GM12878 (cell line): ENCODE data around the gene PHLPP1. TPM values are rescaled to one million over a fixed set of nuclear protein-coding genes. Genes with fewer than 3 reads are reported as not detected.

Experiments
- ATAC-seq: fragments of 200-7000 bp; cut with Tn5 transposase; 3 replicates; pipeline ENCODE4 v1.9.1; 2020; ENCODE audit warnings: mild to moderate bottlenecking, moderate library complexity
- BruUV-seq: library from RNA; stranded (reverse); fragments of 400-500 nt; replicated peaks from 2 replicates; lab custom pipeline; 2021; lab: Mats Ljungman, UMichigan
- CTCF ChIA-PET: fragments of 300-600 bp; sonication (Branson Sonifier 250); formaldehyde crosslinking; extraction: SDS; loops from one replicate; lab custom pipeline; 2021; ENCODE audit warnings: inconsistent platforms; lab: Yijun Ruan, JAX
- POLR2A ChIA-PET: fragments of 350-600 bp; formaldehyde crosslinking; extraction: SDS; loops from one replicate; lab custom pipeline; 2021; ENCODE audit warnings: inconsistent platforms; lab: Charles Lee
- RAD21 ChIA-PET: fragments of 300-600 bp; sonication (Branson Sonifier 250); formaldehyde crosslinking; loops from one replicate; lab custom pipeline; 2023; ENCODE audit warnings: antibody characterized with exemption; ENCODE audit not compliant: unreplicated experiment; lab: Charles Lee
- SMC1A ChIA-PET: fragments of 300-600 bp; sonication (Branson Sonifier 250); formaldehyde crosslinking; loops from one replicate; lab custom pipeline; 2023; ENCODE audit not compliant: unreplicated experiment, uncharacterized antibody; lab: Charles Lee
- DNase-seq: peaks from one replicate; pipeline ENCODE4 v3.0.0-alpha.2; 2011; ENCODE audit warnings: low read depth, low spot score
- FAIRE-seq: peaks from 3 replicates; lab custom pipeline; 2011; peaks lifted over from hg19 to GRCh38; lab: Jason Lieb, UNC
- H2AFZ ChIP-seq: 2 replicates; pipeline ENCODE4 v1.6.0; 2011; ENCODE audit warnings: low read depth, low read length, control low read depth; ENCODE audit not compliant: control insufficient read depth
- H3K27ac ChIP-seq: 2 replicates; pipeline ENCODE4 v1.5.1; 2011; ENCODE audit warnings: control low read depth; ENCODE audit not compliant: control insufficient read depth, insufficient read depth
- H3K27me3 ChIP-seq, 2 experiments: replicated peaks in 1 of 2; 2 replicates each; pipeline versions ENCODE4 v1.6.0 to v1.6.1; 2011; ENCODE audit warnings: low read length in 1 of 2; ENCODE audit not compliant: control insufficient read depth in 2 of 2, insufficient read depth in 2 of 2
- H3K36me3 ChIP-seq, 2 experiments: 2 replicates each; pipeline ENCODE4 v1.5.1; 2011; ENCODE audit warnings: low read length in 1 of 2; ENCODE audit not compliant: control insufficient read depth in 2 of 2, insufficient read depth in 2 of 2
- H3K4me1 ChIP-seq: 2 replicates; pipeline ENCODE4 v1.6.1; 2011; ENCODE audit warnings: mild to moderate bottlenecking, low read length, moderate library complexity, mixed read lengths; ENCODE audit not compliant: control insufficient read depth, insufficient read depth
- H3K4me2 ChIP-seq: 2 replicates; pipeline ENCODE4 v1.6.0; 2011; ENCODE audit warnings: control low read depth; ENCODE audit not compliant: control insufficient read depth, insufficient read depth
- H3K4me3 ChIP-seq: fragments of 200-600 bp; sonication (generic); 2 replicates; pipeline ENCODE4 v1.5.1; 2016
- H3K79me2 ChIP-seq: 2 replicates; pipeline ENCODE4 v1.6.0; 2011; ENCODE audit warnings: low read length; ENCODE audit not compliant: control insufficient read depth, insufficient read depth
- H3K9ac ChIP-seq: 2 replicates; pipeline ENCODE4 v1.8.0; 2011; ENCODE audit warnings: low read length, control low read depth, mixed read lengths; ENCODE audit not compliant: control insufficient read depth, insufficient read depth
- H3K9me3 ChIP-seq: replicated peaks from 3 replicates; pipeline ENCODE4 v1.5.1; 2011; ENCODE audit warnings: mild to moderate bottlenecking, low read length; ENCODE audit not compliant: control insufficient read depth, insufficient read depth
- H4K20me1 ChIP-seq: 2 replicates; pipeline ENCODE4 v1.6.0; 2011; ENCODE audit not compliant: control insufficient read depth, insufficient read depth
- CEBPB ChIP-seq, 2 experiments: fragments of 150-350 bp in 1 of 2; IDR thresholded peaks; 2 replicates each; pipeline ENCODE4 v1.6.1; 2012 to 2014; ENCODE audit warnings: low read depth in 2 of 2, low read length in 2 of 2, borderline replicate concordance in 1 of 2, inconsistent platforms in 1 of 2
- CHD1 ChIP-seq: IDR thresholded peaks from 2 replicates; pipeline ENCODE4 v1.6.1; 2012; ENCODE audit warnings: low read depth, low read length, improper control_type of control experiment
- DPF2 ChIP-seq: fragments of 450-650 bp; IDR thresholded peaks from 2 replicates; pipeline ENCODE4 v1.6.1; 2017; ENCODE audit warnings: mild to moderate bottlenecking
- EED ChIP-seq: sonication (generic); IDR thresholded peaks from 2 replicates; pipeline ENCODE4 v1.6.1; 2016; ENCODE audit warnings: antibody characterized with exemption, low read depth
- MXI1 ChIP-seq: fragments of 150-350 bp; IDR thresholded peaks from 2 replicates; pipeline ENCODE4 v1.6.1; 2011; ENCODE audit warnings: low read depth, mild to moderate bottlenecking, inconsistent platforms, low read length, improper control_type of control experiment
- NRF1 ChIP-seq: conservative IDR thresholded peaks from 2 replicates; pipeline ENCODE4 v1.6.1; 2011; ENCODE audit warnings: mild to moderate bottlenecking, low read depth, low read length, improper control_type of control experiment
- SUZ12 ChIP-seq: fragments of 200-600 bp; sonication (generic); IDR thresholded peaks from one replicate; pipeline ENCODE4 v1.6.1; 2018; ENCODE audit warnings: antibody characterized with exemption, mild to moderate bottlenecking; ENCODE audit not compliant: unreplicated experiment
- WGBS: methylation state at CpG from one replicate; pipeline ENCODE4 v1.1.6; 2016; ENCODE audit warnings: low lambda C conversion rate; ENCODE audit not compliant: insufficient replicate concordance, insufficient coverage; ENCODE audit errors: missing lambda C conversion rate; 5-methylcytosine and 5-hydroxymethylcytosine counted together
- in situ Hi-C: fragments of 300-500 bp; cut with MboI; formaldehyde crosslinking; loops from 9 replicates; pipeline ENCODE4 v1.14.3; 2018; ENCODE audit warnings: mixed read lengths
- intact Hi-C: fragments of 100-400 bp; cut with micrococcal nuclease; formaldehyde crosslinking; loops from one replicate; pipeline ENCODE4 v1.14.2; 2022; ENCODE audit not compliant: unreplicated experiment
- polyA plus RNA-seq, 11 experiments: library from polyadenylated mRNA; depleted of rRNA in 4 of 11; unstranded in 6 of 11; stranded (reverse) in 5 of 11; fragments of >200 nt; fragmentation: Nextera tagmentation in 4 of 11; fragmentation: Illumina TruSeq in 1 of 11; extraction: Ambion mirVana in 4 of 11; extraction: Trizol in 1 of 11; gene quantifications; 1 replicate in 1 of 11; 2 replicates in 10 of 11; pipeline versions ENCODE4 v1.2.1 to v1.2.3, GENCODE V29; 2011 to 2016; ENCODE audit warnings: inconsistent platforms in 2 of 11, missing spikeins in 2 of 11, low read depth in 1 of 11
- total RNA-seq, 4 experiments: library from RNA; depleted of rRNA in 3 of 4; stranded (reverse); fragments of >200 nt in 3 of 4; fragmentation: Illumina TruSeq in 1 of 4; extraction: Trizol in 1 of 4; gene quantifications; 2 replicates each; pipeline versions ENCODE4 v1.2.1 to v1.2.3, GENCODE V29; 2013 to 2021
- TF ChIP-seq, protein P1 (sequence below): IDR thresholded peaks from 2 replicates; pipeline ENCODE4 v1.6.1; 2012; ENCODE audit warnings: low read length, inconsistent platforms
- TF ChIP-seq, protein P2 (sequence below): fragments of 450-650 bp; IDR thresholded peaks from 2 replicates; pipeline ENCODE4 v1.6.1; 2018; ENCODE audit warnings: mild to moderate bottlenecking, low read depth, moderate library complexity; ENCODE audit not compliant: partially characterized antibody
- TF ChIP-seq, protein P3 (sequence below): fragments of 450-650 bp; IDR thresholded peaks from 2 replicates; pipeline ENCODE4 v1.6.1; 2017; ENCODE audit warnings: antibody characterized with exemption, mild to moderate bottlenecking, moderate library complexity

Gene PHLPP1
- total and polyA plus RNA-seq, 10 of the 15 experiments (the other 5 are each of a cell fraction or from before 2014, with no cell fraction given): 0.42 to 7.0 (median 1.9) TPM

DNA sequence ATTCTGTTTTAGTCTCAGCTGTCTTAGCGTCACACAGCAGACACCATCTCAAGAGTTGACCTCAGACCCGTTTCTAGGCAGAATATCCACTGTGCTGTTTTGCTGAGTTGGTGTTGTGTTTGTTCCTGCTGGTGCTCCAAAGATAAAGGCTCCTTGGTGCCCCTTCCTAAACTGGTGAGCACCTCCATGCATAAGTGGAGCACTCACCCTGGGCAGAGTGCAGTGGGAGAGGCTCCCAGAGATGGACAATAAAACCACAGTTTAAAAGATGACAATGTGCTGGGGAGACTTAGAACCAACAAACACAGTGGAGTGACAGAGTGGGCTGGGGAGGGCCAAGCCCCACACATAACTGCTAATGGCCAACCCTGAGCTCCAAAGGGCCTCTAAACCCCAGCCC is 271.1 kb downstream of the PHLPP1 start:
- no peak for FAIRE-seq
- POLR2A ChIA-PET: no interaction called here
- SMC1A ChIA-PET: no interaction called here
- H3K27me3 ChIP-seq: no peaks in the 10 kb centered on the region
- H3K4me2 ChIP-seq: no peak overlapping the region
- H3K79me2 ChIP-seq: no peaks in the 10 kb centered on the region
- no peak overlapping the region for H3K4me3 ChIP-seq
- no peak for DNase-seq
- intact Hi-C loops: loop anchor here (10.0 kb wide), 1 partner anchor 802 kb away; the partner anchor contains the start of genes PIGN and RELCH
- in situ Hi-C loops: no loop called here
- no peaks in the 10 kb centered on the region for H4K20me1 ChIP-seq
- RAD21 ChIA-PET: no interaction called here
- CTCF ChIA-PET: interaction anchor here (1.8 kb wide), 1 partner anchor 396 kb away, joined by 4 read pairs; no protein-coding TSS in a partner anchor
- H3K9ac ChIP-seq: no peak overlapping the region
- TF ChIP-seq, protein P1, sequence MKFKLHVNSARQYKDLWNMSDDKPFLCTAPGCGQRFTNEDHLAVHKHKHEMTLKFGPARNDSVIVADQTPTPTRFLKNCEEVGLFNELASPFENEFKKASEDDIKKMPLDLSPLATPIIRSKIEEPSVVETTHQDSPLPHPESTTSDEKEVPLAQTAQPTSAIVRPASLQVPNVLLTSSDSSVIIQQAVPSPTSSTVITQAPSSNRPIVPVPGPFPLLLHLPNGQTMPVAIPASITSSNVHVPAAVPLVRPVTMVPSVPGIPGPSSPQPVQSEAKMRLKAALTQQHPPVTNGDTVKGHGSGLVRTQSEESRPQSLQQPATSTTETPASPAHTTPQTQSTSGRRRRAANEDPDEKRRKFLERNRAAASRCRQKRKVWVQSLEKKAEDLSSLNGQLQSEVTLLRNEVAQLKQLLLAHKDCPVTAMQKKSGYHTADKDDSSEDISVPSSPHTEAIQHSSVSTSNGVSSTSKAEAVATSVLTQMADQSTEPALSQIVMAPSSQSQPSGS: no peak
- TF ChIP-seq CEBPB (IDR thresholded peaks at IDR 0.05; ENCODE audit: borderline replicate concordance in 1 of 2, low read depth in 2 of 2, low read length in 2 of 2) (no peak), EED (no peak), DPF2 (no peak), SUZ12 (no peak), NRF1 (no peak), CHD1 (no peak), MXI1 (no peak)
- TF ChIP-seq, protein P2, sequence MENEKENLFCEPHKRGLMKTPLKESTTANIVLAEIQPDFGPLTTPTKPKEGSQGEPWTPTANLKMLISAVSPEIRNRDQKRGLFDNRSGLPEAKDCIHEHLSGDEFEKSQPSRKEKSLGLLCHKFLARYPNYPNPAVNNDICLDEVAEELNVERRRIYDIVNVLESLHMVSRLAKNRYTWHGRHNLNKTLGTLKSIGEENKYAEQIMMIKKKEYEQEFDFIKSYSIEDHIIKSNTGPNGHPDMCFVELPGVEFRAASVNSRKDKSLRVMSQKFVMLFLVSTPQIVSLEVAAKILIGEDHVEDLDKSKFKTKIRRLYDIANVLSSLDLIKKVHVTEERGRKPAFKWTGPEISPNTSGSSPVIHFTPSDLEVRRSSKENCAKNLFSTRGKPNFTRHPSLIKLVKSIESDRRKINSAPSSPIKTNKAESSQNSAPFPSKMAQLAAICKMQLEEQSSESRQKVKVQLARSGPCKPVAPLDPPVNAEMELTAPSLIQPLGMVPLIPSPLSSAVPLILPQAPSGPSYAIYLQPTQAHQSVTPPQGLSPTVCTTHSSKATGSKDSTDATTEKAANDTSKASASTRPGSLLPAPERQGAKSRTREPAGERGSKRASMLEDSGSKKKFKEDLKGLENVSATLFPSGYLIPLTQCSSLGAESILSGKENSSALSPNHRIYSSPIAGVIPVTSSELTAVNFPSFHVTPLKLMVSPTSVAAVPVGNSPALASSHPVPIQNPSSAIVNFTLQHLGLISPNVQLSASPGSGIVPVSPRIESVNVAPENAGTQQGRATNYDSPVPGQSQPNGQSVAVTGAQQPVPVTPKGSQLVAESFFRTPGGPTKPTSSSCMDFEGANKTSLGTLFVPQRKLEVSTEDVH: no peak
- TF ChIP-seq, protein P3, sequence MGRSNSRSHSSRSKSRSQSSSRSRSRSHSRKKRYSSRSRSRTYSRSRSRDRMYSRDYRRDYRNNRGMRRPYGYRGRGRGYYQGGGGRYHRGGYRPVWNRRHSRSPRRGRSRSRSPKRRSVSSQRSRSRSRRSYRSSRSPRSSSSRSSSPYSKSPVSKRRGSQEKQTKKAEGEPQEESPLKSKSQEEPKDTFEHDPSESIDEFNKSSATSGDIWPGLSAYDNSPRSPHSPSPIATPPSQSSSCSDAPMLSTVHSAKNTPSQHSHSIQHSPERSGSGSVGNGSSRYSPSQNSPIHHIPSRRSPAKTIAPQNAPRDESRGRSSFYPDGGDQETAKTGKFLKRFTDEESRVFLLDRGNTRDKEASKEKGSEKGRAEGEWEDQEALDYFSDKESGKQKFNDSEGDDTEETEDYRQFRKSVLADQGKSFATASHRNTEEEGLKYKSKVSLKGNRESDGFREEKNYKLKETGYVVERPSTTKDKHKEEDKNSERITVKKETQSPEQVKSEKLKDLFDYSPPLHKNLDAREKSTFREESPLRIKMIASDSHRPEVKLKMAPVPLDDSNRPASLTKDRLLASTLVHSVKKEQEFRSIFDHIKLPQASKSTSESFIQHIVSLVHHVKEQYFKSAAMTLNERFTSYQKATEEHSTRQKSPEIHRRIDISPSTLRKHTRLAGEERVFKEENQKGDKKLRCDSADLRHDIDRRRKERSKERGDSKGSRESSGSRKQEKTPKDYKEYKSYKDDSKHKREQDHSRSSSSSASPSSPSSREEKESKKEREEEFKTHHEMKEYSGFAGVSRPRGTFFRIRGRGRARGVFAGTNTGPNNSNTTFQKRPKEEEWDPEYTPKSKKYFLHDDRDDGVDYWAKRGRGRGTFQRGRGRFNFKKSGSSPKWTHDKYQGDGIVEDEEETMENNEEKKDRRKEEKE: no peak
- no TSS peak for BruUV-seq
- WGBS: 41% methylated on average over 2 of the region's 2 CpGs
- no peaks in the 10 kb centered on the region for H3K36me3 ChIP-seq
- H2AFZ ChIP-seq: no peak overlapping the region
- no peak for ATAC-seq
- no peaks in the 10 kb centered on the region for H3K4me1 ChIP-seq
- no peak overlapping the region for H3K27ac ChIP-seq
- no peaks in the 10 kb centered on the region for H3K9me3 ChIP-seq
